Hematopoietic multipotent progenitor cell treated with erythropoietin and hydrocortisone succinate and interleukin-3 and kit ligand, for 17 days (in vitro differentiated cells): ENCODE measurements around the gene SLC2A3.
"Not testable (repeated sequence)": the region's sequence is repeated elsewhere in the genome, so short reads cannot be mapped to it uniquely, and the experiment has no call there.

Experiments
- DNase-seq: peaks from one replicate; pipeline ENCODE4 v3.0.0-alpha.2; 2015; ENCODE audit warnings: low spot score

SLC2A3 gene

GRCh38 chr12:7915661-7916403 lies 20.2 kb downstream of the SLC2A3 start:
- DNase-seq = no peak

- DNase-seq = not testable (repeated sequence)
Measured at GRCh38 chr12:7910106-7910505, 25.9 kb downstream of the SLC2A3 start.

GRCh38 chr12:7907009-7907408 lies 29.0 kb downstream of the SLC2A3 start:
- peak; percentile 53 for DNase-seq

- not testable (repeated sequence) for DNase-seq
Measured at GRCh38 chr12:7906303-7906702, 29.7 kb downstream of the SLC2A3 start.

GRCh38 chr12:7905600-7906125 lies 30.3 kb downstream of the SLC2A3 start:
- DNase-seq = not testable (repeated sequence)

- DNase-seq = peak; percentile 77
Measured at GRCh38 chr12:7905071-7905470, 30.9 kb downstream of the SLC2A3 start.

- not testable (repeated sequence) for DNase-seq
Measured at GRCh38 chr12:7902416-7902815, 33.6 kb downstream of the SLC2A3 start.

- DNase-seq = no peak
Measured at GRCh38 chr12:7899755-7900154, 36.2 kb downstream of the SLC2A3 start.

- not testable (repeated sequence) for DNase-seq
Measured at GRCh38 chr12:7896726-7897125, 39.3 kb downstream of the SLC2A3 start.

GRCh38 chr12:7892186-7892980 lies 43.6 kb downstream of the SLC2A3 start:
- no peak for DNase-seq

- DNase-seq = no peak
Measured at GRCh38 chr12:7884689-7885088, 51.3 kb downstream of the SLC2A3 start.

GRCh38 chr12:7881736-7882120 lies 54.3 kb downstream of the SLC2A3 start:
- DNase-seq = not testable (repeated sequence)

GRCh38 chr12:7880952-7881735 lies 54.8 kb downstream of the SLC2A3 start:
- DNase-seq = not testable (repeated sequence)

GRCh38 chr12:7879246-7879645 lies 56.7 kb downstream of the SLC2A3 start:
- DNase-seq = no peak

- DNase-seq = no peak
Measured at GRCh38 chr12:7877420-7877819, 58.6 kb downstream of the SLC2A3 start.

- peak; percentile 68 for DNase-seq
Measured at GRCh38 chr12:7872566-7873319, 63.2 kb downstream of the SLC2A3 start, which contains the start of gene SLC2A14. Gene SLC2A14 (minus strand): TSS chr12:7872915. CDS start chr12:7869880, 3,035 bp downstream.

- DNase-seq = no peak
Measured at GRCh38 chr12:7870335-7870734, 65.7 kb downstream of the SLC2A3 start.
